ENCODE data around the gene HOXB5.

The HOXB5 gene

GRCh38 chr17:48582750-48583069 is 10.9 kb downstream of the HOXB5 start:
- Histone ChIP-seq H3K9ac (ENCODE audit: low read depth, low read length, poor library complexity, severe bottlenecking) (peak overlapping the region; percentile 100), H3K36me3 (ENCODE audit: insufficient read depth, low read length) (peaks cover 42% of the 10 kb centered on the region), H3K79me2 (ENCODE audit: insufficient read depth, low read length) (peaks cover 98% of the 10 kb centered on the region), H3K4me1 (ENCODE audit: insufficient read depth, low read length, poor library complexity, severe bottlenecking) (peaks cover 49% of the 10 kb centered on the region), H3K9me3 (ENCODE audit: insufficient read depth, low read depth, low read length) (no peaks in the 10 kb centered on the region), H3K4me3 (ENCODE audit: low read length, poor library complexity, severe bottlenecking) (peak overlapping the region; percentile 89), H3K27me3 (ENCODE audit: insufficient read depth, low read length, poor library complexity, severe bottlenecking) (peaks cover 43% of the 10 kb centered on the region), H2AFZ (ENCODE audit: low read length) (no peak overlapping the region), H3K9me2 (replicated peaks; ENCODE audit: low read depth, low read length) (no peaks in the 10 kb centered on the region), H3F3A (ENCODE audit: low read depth) (peaks cover 9% of the 10 kb centered on the region; the same call in 1 of the 2 replicates), H3K4me2 (ENCODE audit: low read depth, low read length, poor library complexity, severe bottlenecking) (peak overlapping the region; percentile 98), H4K20me1 (ENCODE audit: insufficient read depth, low read length, poor library complexity, severe bottlenecking) (peaks cover 89% of the 10 kb centered on the region)
- TF ChIP-seq, protein P1, sequence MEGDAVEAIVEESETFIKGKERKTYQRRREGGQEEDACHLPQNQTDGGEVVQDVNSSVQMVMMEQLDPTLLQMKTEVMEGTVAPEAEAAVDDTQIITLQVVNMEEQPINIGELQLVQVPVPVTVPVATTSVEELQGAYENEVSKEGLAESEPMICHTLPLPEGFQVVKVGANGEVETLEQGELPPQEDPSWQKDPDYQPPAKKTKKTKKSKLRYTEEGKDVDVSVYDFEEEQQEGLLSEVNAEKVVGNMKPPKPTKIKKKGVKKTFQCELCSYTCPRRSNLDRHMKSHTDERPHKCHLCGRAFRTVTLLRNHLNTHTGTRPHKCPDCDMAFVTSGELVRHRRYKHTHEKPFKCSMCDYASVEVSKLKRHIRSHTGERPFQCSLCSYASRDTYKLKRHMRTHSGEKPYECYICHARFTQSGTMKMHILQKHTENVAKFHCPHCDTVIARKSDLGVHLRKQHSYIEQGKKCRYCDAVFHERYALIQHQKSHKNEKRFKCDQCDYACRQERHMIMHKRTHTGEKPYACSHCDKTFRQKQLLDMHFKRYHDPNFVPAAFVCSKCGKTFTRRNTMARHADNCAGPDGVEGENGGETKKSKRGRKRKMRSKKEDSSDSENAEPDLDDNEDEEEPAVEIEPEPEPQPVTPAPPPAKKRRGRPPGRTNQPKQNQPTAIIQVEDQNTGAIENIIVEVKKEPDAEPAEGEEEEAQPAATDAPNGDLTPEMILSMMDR (conservative IDR thresholded peaks at IDR 0.05; ENCODE audit: low read length): no peak
- no peak for TF ChIP-seq EZH2phosphoT487 (IDR thresholded peaks at IDR 0.05; ENCODE audit: borderline replicate concordance)

DNA sequence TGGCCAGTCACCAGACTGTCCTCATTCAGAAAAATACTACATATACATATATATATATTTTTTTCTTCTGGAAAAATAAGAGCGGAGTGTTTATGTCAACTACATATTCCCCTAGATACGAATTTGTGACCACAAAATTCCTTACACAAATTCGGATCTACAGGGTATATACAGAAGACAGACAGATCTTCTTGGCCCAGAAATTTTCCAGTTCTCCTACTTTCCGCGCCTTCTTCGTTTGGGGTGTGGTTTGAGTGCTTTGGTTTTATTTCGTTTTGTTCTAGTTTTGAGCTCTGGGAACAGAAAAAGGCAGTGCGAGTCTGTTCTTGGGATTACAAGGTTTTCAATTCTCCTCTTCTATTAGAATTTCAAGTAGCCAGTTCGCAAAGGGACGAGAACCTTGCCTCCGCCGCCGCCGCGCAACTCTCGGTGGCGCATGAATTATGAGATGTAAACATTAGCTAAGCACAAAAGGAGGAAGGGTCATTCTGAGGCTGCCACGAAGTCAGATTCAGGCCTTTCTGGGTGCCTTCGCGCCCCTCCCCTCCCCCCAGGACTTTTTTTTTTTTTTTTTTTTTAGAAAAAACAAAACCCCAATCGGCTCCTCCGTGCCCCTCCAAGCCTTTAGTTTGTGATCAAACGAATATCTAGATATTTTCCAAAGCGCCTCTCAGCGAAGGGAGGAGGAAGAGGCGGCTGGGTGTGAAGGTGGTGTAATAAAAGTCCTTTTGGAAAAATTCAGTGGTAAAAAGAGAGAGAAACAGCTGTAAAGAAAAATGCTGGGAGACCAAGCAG is 13.6 kb downstream of the HOXB5 start:
- Histone ChIP-seq H3K9me3 (ENCODE audit: insufficient read depth, low read depth, low read length) (no peaks in the 10 kb centered on the region), H3K4me2 (ENCODE audit: low read depth, low read length, poor library complexity, severe bottlenecking) (peak overlapping the region; percentile 98), H3F3A (ENCODE audit: low read depth) (peaks cover 9% of the 10 kb centered on the region; the same call in 1 of the 2 replicates), H4K20me1 (ENCODE audit: insufficient read depth, low read length, poor library complexity, severe bottlenecking) (peaks cover 81% of the 10 kb centered on the region), H3K4me1 (ENCODE audit: insufficient read depth, low read length, poor library complexity, severe bottlenecking) (peaks cover 58% of the 10 kb centered on the region), H3K36me3 (ENCODE audit: insufficient read depth, low read length) (peaks cover 56% of the 10 kb centered on the region), H3K9me2 (replicated peaks; ENCODE audit: low read depth, low read length) (no peaks in the 10 kb centered on the region), H3K79me2 (ENCODE audit: insufficient read depth, low read length) (peaks cover 98% of the 10 kb centered on the region), H3K4me3 (ENCODE audit: low read length, poor library complexity, severe bottlenecking) (peak overlapping the region; percentile 89), H3K9ac (ENCODE audit: low read depth, low read length, poor library complexity, severe bottlenecking) (peak overlapping the region; percentile 100), H2AFZ (ENCODE audit: low read length) (no peak overlapping the region), H3K27me3 (ENCODE audit: insufficient read depth, low read length, poor library complexity, severe bottlenecking) (peaks cover 31% of the 10 kb centered on the region)
- TF ChIP-seq EZH2phosphoT487 (IDR thresholded peaks at IDR 0.05; ENCODE audit: borderline replicate concordance): no peak
- TF ChIP-seq, protein P1 (conservative IDR thresholded peaks at IDR 0.05; ENCODE audit: low read length): no peak

DNA sequence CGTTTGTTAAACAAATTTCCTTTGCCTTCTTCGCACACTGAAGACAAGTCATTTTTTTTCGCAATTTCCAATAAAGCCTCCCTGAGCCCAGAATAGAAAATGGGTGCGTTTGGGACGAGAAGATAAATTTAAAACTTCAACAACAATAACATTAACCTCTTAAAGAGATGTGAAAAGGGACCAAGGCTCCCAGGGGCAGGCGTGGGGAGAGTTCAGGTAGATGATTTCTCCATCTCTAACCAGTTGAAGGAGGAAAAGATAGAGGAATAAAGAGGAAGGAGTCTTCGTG is 14.2 kb downstream of the HOXB5 start:
- peak overlapping the region; percentile 98 for H3K4me2 ChIP-seq (ENCODE audit: low read depth, low read length, poor library complexity, severe bottlenecking)

More for the DNA sequence above, 14.2 kb downstream of the HOXB5 start:
- Histone ChIP-seq H3F3A (ENCODE audit: low read depth) (peaks cover 9% of the 10 kb centered on the region; the same call in 1 of the 2 replicates), H3K36me3 (ENCODE audit: insufficient read depth, low read length) (peaks cover 60% of the 10 kb centered on the region), H3K79me2 (ENCODE audit: insufficient read depth, low read length) (peaks cover 98% of the 10 kb centered on the region), H3K4me3 (ENCODE audit: low read length, poor library complexity, severe bottlenecking) (peak overlapping the region; percentile 89), H3K27me3 (ENCODE audit: insufficient read depth, low read length, poor library complexity, severe bottlenecking) (peaks cover 31% of the 10 kb centered on the region), H3K9me3 (ENCODE audit: insufficient read depth, low read depth, low read length) (no peaks in the 10 kb centered on the region), H2AFZ (ENCODE audit: low read length) (no peak overlapping the region), H3K9ac (ENCODE audit: low read depth, low read length, poor library complexity, severe bottlenecking) (peak overlapping the region; percentile 100), H4K20me1 (ENCODE audit: insufficient read depth, low read length, poor library complexity, severe bottlenecking) (peaks cover 81% of the 10 kb centered on the region), H3K9me2 (replicated peaks; ENCODE audit: low read depth, low read length) (no peaks in the 10 kb centered on the region), H3K4me1 (ENCODE audit: insufficient read depth, low read length, poor library complexity, severe bottlenecking) (peaks cover 62% of the 10 kb centered on the region)
- TF ChIP-seq, protein P1 (conservative IDR thresholded peaks at IDR 0.05; ENCODE audit: low read length): no peak
- TF ChIP-seq EZH2phosphoT487 (IDR thresholded peaks at IDR 0.05; ENCODE audit: borderline replicate concordance): no peak

Measured in Loucy (cell line).